ENCODE results near the gene DHX58. TPM values are rescaled to one million over a fixed set of nuclear protein-coding genes. Genes with fewer than 3 reads are reported as not detected.

DHX58 gene
- total and polyA plus RNA-seq, 2 donors (not counting 1 experiment from before 2014, with no cell fraction given): 39.7 to 57.6 TPM

GRCh38 chr17:42051645-42052044 is 60.9 kb downstream of the DHX58 start:
- Histone ChIP-seq H3K9ac (ENCODE audit: low read length) (no peak overlapping the region), H3K79me2 (ENCODE audit: control insufficient read depth, insufficient read depth, low read length) (no peaks in the 10 kb centered on the region), H3K4me3 (ENCODE audit: control extremely low read depth in 1 of 5, extremely low read depth in 1 of 5, insufficient read depth in 1 of 5, low read depth in 2 of 5, low read length in 4 of 5) (no peak overlapping the region), H4K20me1 (ENCODE audit: control insufficient read depth, insufficient read depth, low read length, poor library complexity, severe bottlenecking) (no peaks in the 10 kb centered on the region), H3K36me3 (replicated peaks in 1 of 2; ENCODE audit: control extremely low read depth in 1 of 2, control insufficient read depth in 1 of 2, extremely low read depth in 1 of 2, insufficient read depth in 2 of 2, low read length in 1 of 2) (no peaks in the 10 kb centered on the region), H2AFZ (ENCODE audit: insufficient read depth, low read depth, low read length, poor library complexity, severe bottlenecking) (no peak overlapping the region), H3K9me3 (ENCODE audit: control extremely low read depth in 1 of 3, control insufficient read depth in 2 of 3, insufficient read depth in 1 of 3, low read length in 2 of 3) (peaks cover 0 to 12% (median 0%) of the 10 kb centered on the region in 3 donors), H3K4me2 (replicated peaks; ENCODE audit: low read depth, low read length, poor library complexity, severe bottlenecking) (no peak overlapping the region), H3K27ac (ENCODE audit: low read length in 2 of 2) (no peak overlapping the region), H3K4me1 (ENCODE audit: control insufficient read depth in 2 of 2, insufficient read depth in 2 of 2, low read length in 2 of 2) (peaks cover 7 to 12% of the 10 kb centered on the region in 2 donors), H3K27me3 (replicated peaks in 1 of 4; ENCODE audit: control extremely low read depth in 1 of 4, control insufficient read depth in 3 of 4, insufficient read depth in 4 of 4, low read length in 3 of 4) (peaks cover 0 to 14% (median 3%) of the 10 kb centered on the region in 4 experiments)
- Mint-ChIP-seq H3K27ac (no peak overlapping the region), H3K4me3 (peak overlapping the region; percentile 64), H3K4me1 (peaks cover 9% of the 10 kb centered on the region), H3K27me3 (peaks cover 40% of the 10 kb centered on the region), H3K9me3 (ENCODE audit: insufficient read depth) (no peaks in the 10 kb centered on the region)
- TF ChIP-seq CTCF (IDR thresholded peaks at IDR 0.05) (no peak), EZH2 (IDR thresholded peaks at IDR 0.05; ENCODE audit: borderline replicate concordance, insufficient read depth, low read depth, low read length, poor library complexity, severe bottlenecking) (no peak)
- DNase-seq: no peak
- ATAC-seq (ENCODE audit: low read depth): no peak
- intact Hi-C loops (cut with micrococcal nuclease): no loop called here
- ChIA-PET CTCF (interaction anchor here (0.8 to 1.5 kb wide), 5 partner anchors 13 to 133 kb away, joined by 3 to 5 read pairs (median 3); partner anchors contain the start of gene ACLY), POLR2A (no interaction called here)
- 86% methylated on average over 7 of the region's 7 CpGs for WGBS (ENCODE audit: insufficient coverage)

Other genes with a start within 250 kb of the DHX58 start
- gene KLHL11, start 247.3 kb downstream of the DHX58 start, total RNA-seq: 18.7 and 18.8 TPM in 2 replicates
- 4.2 and 5.5 TPM in 2 replicates for gene KLHL11, start 247.3 kb downstream of the DHX58 start, polyA plus RNA-seq
- 85.3 and 91.5 TPM in 2 replicates for gene ACLY, start 193.8 kb downstream of the DHX58 start, total RNA-seq
- 33.3 and 40.2 TPM in 2 replicates for gene ACLY, start 193.8 kb downstream of the DHX58 start, polyA plus RNA-seq
- gene ODAD4, start 182.1 kb downstream of the DHX58 start, total RNA-seq: 0.27 and 0.56 TPM in 2 replicates
- not detected in 2 replicates for gene ODAD4, start 182.1 kb downstream of the DHX58 start, polyA plus RNA-seq
- gene CNP, start 145.9 kb downstream of the DHX58 start, total RNA-seq: 45.2 and 59.0 TPM in 2 replicates
- gene CNP, start 145.9 kb downstream of the DHX58 start, polyA plus RNA-seq: 15.9 and 19.0 TPM in 2 replicates
- gene DNAJC7, start 95.3 kb downstream of the DHX58 start, total RNA-seq: 150 and 152 TPM in 2 replicates
- 22.0 and 25.8 TPM in 2 replicates for gene DNAJC7, start 95.3 kb downstream of the DHX58 start, polyA plus RNA-seq
- gene NKIRAS2, start 92.6 kb downstream of the DHX58 start, total RNA-seq: 22.0 and 23.7 TPM in 2 replicates
- 21.4 and 29.2 TPM in 2 replicates for gene NKIRAS2, start 92.6 kb downstream of the DHX58 start, polyA plus RNA-seq
- gene C17orf113, start 62.1 kb downstream of the DHX58 start, total RNA-seq: 2.1 TPM in 2 replicates
- 0.66 and 1.2 TPM in 2 replicates for gene C17orf113, start 62.1 kb downstream of the DHX58 start, polyA plus RNA-seq
- 0.78 and 1.1 TPM in 2 replicates for gene ZNF385C, start 14.2 kb downstream of the DHX58 start, total RNA-seq
- gene ZNF385C, start 14.2 kb downstream of the DHX58 start, polyA plus RNA-seq: 0.33 and 0.40 TPM in 2 replicates
- 61.6 and 66.3 TPM in 2 replicates for gene KAT2A, start 8.7 kb upstream of the DHX58 start, total RNA-seq
- 155 TPM in 2 replicates for gene KAT2A, start 8.7 kb upstream of the DHX58 start, polyA plus RNA-seq
- gene HSPB9, start 10.1 kb upstream of the DHX58 start, total RNA-seq: not detected in 2 replicates
- gene HSPB9, start 10.1 kb upstream of the DHX58 start, polyA plus RNA-seq: 0.09 and 0.10 TPM in 2 replicates
- 79.9 and 81.9 TPM in 2 replicates for gene RAB5C, start 42.3 kb upstream of the DHX58 start, total RNA-seq
- gene RAB5C, start 42.3 kb upstream of the DHX58 start, polyA plus RNA-seq: 110 and 143 TPM in 2 replicates
- gene KCNH4, start 68.4 kb upstream of the DHX58 start, total RNA-seq: 0.51 and 0.62 TPM in 2 replicates
- gene KCNH4, start 68.4 kb upstream of the DHX58 start, polyA plus RNA-seq: 0.65 and 1.0 TPM in 2 replicates
- not detected in 2 replicates for gene HCRT, start 72.7 kb upstream of the DHX58 start, total RNA-seq
- gene HCRT, start 72.7 kb upstream of the DHX58 start, polyA plus RNA-seq: not detected in 2 replicates
- 41.5 and 41.9 TPM in 2 replicates for gene GHDC, start 81.8 kb upstream of the DHX58 start, total RNA-seq
- 48.6 and 65.4 TPM in 2 replicates for gene GHDC, start 81.8 kb upstream of the DHX58 start, polyA plus RNA-seq
- 95.7 and 103 TPM in 2 replicates for gene STAT5B, start 163.7 kb upstream of the DHX58 start, total RNA-seq
- 70.0 and 89.3 TPM in 2 replicates for gene STAT5B, start 163.7 kb upstream of the DHX58 start, polyA plus RNA-seq
- 104 and 110 TPM in 2 replicates for gene STAT5A, start 175.8 kb upstream of the DHX58 start, total RNA-seq
- gene STAT5A, start 175.8 kb upstream of the DHX58 start, polyA plus RNA-seq: 48.8 and 63.0 TPM in 2 replicates